HG03558 (cell line): Measurements from ENCODE around the gene THEMIS2.
"Not testable (repeated sequence)": the region's sequence is repeated elsewhere in the genome, so short reads cannot be mapped to it uniquely, and the experiment has no call there.

Source experiments
- ATAC-seq: cut with Tn5 transposase; IDR thresholded peaks from one replicate; pipeline ENCODE4 v1.9.1; 2021; ENCODE audit warnings: moderate number of reproducible peaks; ENCODE audit not compliant: unreplicated experiment; ENCODE audit errors: extremely low read depth

The THEMIS2 gene

DNA sequence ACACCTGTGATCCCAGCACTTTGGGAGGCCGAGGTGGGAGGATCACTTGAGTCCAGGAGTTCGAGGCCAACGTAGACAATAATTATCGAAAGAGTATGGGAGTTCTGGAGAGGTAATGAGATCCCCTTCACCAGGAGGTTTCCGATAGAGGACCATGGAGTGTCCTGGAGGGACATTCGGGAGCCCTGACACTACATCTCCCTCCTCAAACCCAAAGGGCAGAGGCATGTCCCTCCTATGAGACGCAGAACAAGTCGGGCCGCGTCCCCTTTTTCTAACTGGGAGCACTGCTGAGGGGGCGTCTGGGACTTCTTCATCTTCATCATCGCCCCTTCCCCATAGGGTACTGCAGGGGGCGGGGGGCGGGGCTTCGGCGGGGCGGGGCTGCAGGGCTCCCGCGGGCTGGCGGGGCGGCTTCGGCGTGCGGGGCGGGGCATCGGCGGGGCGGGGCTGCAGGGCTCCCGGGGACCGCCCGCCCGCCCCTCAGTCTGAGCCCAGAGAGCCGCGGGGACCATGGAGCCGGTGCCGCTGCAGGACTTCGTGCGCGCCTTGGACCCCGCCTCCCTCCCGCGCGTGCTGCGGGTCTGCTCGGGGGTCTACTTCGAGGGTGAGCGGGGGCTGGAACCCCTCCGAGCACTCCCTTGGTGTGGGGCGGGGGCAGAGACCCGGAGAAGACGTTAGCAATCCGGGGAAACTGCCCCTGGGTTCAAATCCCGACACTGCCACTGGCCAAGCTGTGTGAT, at the start of gene THEMIS2:
THEMIS2 (plus strand) TSS at position 486 of the 743 bp plus-strand sequence; CDS start at position 514, 28 bp downstream.
- no peak for ATAC-seq

DNA sequence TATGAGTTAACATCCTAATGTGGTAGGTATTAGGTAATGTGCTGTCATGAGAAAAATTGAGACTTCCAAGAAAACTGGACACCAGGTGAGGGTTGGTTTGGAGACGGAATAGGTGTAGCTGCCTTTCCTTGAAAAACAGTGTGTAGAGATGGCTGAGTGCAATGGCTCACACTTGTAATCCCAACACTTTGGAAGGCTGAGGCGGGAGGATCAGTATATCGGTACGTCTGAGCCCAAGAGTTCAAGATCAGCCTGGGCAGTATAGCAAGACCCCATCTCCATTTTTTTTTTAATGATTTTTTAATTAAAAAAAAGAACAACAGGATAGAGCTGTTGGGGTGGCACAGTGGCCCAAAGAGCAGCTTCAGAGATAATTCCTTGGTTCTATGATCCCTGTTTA, 48.6 kb upstream of the THEMIS2 start:
- no peak for ATAC-seq

DNA sequence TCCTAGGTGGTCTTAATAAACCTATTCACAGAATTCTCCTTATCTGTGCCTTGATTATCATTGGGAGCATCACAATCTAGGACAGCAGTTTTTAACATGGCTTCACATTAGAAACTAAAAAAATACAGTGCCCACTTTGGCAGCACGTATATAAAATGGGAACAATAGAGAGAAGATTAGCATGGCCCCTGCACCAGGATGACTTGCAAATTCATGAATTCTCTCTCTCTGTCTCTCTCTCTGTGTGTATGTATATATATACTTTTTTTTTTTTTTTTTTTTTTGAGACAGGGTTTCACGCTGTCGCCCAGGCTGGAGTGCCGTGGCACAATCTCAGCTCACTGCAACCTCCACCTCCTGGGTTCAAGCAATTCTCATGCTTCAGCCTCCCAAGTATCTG, 47.9 kb upstream of the THEMIS2 start:
- no peak for ATAC-seq

DNA sequence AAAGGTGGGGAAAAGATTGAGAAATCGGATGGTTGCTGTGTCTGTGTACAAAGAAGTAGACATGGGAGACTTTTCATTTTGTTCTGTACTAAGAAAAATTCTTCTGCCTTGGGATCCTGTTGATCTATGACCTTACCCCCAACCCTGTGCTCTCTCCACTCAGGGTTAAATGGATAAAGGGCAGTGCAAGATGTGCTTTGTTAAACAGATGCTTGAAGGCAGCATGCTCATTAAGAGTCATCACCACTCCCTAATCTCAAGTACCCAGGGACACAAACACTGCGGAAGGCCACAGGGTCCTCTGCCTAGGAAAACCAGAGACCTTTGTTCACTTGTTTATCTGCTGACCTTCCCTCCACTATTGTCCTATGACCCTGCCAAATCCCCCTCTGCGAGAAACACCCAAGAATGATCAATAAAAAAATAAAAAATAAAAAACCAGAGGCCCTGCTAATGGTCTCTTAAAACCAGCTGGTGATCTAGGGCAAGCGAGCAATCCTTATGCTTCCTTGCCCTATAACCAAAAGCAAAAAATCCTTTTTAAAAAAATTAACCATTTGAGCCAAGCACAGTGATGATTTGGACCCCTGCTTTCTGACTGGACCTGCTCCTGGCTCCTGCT, 42.9 kb upstream of the THEMIS2 start:
- not testable (repeated sequence) for ATAC-seq

DNA sequence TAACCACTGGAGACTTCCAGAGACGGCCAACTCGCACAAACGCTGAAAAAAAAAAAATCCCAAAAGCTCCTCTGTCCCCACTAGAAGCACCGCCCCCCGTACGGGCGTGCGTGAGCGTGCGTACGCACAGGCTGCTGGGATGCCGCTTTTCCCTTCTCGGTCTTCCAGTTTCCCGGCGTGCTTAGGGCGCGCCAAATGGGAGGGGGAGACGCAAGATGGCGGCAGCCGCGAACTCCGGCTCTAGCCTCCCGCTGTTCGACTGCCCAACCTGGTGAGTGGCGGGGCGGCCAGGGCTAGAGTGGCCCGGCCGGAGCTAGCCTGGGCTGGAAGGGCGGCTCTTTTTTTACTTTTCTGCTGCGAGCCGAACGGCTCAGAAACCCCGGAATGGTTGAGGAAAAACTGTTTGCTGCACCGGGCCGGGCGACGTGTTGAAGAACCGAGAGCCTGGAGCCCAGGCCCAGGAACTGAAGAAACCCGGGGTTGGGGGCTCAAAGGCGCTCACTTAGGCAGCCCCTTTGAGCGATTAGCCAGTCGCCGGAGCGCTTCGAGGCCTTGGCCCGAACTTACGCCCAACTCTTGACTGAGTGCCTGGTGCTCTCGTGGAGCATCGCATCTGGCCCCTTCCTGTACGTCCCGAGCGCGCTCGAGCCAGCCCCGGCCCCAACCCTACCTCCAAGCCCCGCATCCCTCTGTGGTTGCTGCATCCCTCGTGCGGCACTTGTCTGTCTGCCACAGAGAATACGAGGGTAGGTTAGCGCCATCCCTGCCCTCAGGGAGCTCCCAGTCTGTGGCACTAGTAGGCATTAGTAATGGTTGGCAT, 41.5 kb upstream of the THEMIS2 start, which contains the start of gene PPP1R8:
PPP1R8 (plus strand) TSS at position 162 of the 820 bp plus-strand sequence; CDS start at position 216, 54 bp downstream.
- peak; percentile 71 for ATAC-seq

DNA sequence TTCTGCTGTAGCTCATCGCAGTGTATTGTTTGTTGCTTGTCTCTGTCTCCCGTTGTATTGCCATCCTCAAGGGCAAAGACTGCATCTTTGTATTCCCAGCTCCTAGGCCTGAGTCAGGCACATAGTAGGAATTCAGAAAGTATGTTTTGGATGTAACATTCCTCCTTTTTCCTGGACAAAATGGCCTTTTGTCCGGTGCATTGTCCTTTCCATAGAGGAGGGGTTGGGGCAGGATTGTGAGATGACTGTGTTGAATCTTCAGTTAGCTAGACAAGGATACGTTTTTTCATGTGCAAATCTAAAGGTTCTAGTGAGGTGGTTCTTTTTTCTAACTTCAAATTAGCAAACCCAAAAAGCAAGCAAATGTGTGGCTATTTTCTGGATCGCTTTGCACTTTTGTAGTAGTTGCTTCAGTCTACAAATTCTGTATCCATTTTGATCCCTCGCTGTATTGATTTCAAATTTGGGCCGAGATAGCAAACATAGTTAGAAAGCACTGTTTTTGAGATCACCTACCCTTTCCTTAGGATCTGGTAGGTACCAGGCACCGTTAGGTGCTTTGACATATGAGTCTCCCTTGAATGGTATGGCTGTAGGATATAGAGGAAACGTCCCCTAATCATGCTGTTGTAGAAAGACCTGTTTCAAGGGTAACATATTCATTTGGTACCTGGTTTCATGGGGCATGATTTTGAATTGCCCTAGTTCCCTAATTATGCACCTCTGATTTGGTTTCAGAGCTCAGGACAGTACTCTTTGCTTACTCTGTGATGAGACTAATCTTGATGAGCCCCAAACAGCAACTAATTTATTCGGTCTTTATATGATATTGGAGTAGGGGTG, 40.6 kb upstream of the THEMIS2 start:
- ATAC-seq, result no peak

DNA sequence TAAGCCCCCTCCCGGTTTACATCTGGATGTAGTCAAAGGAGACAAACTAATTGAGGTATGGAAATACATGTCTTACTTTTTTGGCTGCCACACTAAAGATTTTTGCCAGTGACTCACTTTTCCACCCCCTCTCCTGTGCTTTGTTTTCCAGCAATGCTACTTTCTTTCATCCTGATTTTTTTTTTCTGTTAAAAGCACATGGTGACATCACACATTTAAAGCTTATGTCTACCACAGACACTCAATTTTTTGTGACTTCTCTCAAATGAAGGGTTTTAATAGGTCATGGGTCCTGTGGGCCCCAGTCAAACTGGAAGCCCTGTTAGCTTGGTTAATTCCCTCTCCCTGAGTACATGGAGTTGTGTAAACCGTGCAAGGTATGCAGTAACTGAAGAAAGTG, 39.6 kb upstream of the THEMIS2 start:
- no peak for ATAC-seq

DNA sequence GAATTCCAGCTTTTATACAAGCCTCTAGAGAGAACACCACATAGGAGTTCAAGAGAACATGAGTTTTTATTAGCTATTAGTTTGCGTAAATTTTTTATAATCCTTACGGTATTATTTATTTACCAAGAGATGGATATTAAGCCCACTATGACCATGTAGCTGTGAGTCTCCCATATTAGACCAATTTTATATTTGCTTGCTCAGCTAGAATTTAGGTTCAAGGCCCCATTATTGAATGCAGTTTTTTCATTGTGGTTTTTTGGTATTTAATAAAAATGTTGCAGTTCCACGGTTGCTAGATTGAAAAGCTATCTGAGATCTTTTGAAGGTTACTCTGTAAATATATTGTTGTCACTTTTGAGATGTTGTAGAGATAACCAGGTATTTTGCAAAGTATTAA, 38.9 kb upstream of the THEMIS2 start:
- ATAC-seq, result no peak

DNA sequence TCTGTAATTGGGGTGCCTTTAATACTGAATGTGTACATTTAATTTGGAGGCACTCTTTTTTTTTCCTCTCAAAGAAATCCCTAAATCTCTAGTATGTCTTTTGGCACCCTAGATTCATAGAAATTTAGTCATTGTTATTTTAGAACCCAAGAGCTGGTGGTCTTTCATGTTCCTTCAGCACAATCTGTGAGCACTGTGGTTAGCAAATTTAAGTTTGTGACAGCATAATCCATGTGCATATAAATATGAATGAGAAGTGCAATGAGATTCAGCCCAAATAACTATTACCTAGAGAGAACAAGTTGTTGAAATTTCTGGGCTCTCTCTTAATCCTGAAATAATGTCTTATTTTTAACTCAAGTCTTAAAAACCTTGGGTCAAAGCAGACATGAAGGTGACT, 37.3 kb upstream of the THEMIS2 start:
- ATAC-seq, result no peak

DNA sequence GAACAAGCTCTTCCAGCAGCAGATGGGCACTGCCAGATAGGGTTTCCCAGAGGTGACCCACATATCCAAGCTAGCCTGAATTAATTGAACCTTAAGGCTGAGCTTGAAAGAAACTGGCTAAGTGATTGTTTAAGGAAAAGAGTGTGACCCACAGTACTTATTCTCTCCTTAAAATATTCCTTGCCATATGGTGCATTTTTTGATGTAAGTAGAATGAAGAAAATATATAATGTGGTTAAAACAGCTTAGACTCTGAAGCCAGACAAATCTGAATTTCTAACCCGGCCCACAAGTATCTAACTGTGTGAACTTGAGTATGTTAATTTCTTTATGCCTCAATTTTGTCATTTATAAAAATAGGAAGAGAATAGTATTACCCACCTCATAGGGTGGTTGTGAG, 36.8 kb upstream of the THEMIS2 start:
- ATAC-seq, result no peak

DNA sequence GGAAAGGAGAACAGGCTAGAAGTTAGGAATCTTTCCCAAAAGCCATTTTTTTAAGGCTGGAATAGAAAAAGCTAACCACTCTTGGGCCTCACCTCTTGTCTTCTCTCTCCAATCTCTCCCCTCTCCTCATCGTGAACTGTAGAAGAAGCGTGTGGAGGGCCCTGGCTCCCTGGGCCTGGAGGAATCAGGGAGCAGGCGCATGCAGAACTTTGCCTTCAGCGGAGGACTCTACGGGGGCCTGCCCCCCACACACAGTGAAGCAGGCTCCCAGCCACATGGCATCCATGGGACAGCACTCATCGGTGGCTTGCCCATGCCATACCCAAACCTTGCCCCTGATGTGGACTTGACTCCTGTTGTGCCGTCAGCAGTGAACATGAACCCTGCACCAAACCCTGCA, 22.4 kb upstream of the THEMIS2 start:
- ATAC-seq, result no peak

DNA sequence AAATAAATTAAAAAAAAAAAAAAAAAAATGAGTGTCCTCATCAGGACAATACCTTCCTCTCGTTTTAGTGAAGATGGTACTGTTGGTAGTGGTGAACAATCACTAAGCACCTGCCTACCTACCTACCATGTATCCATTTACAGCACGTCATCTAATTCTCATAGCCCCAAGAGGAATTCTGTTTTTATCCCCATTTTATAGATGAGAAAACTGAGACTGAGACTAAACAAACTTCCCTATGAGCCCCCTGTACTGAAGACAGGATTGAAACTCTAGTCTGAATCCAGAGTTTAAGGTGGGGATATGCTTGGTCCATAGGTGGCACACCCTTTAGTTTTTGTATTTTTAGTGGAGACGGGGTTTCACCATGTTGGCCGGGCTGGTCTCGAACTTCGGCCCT, 17.3 kb upstream of the THEMIS2 start:
- ATAC-seq, result no peak

DNA sequence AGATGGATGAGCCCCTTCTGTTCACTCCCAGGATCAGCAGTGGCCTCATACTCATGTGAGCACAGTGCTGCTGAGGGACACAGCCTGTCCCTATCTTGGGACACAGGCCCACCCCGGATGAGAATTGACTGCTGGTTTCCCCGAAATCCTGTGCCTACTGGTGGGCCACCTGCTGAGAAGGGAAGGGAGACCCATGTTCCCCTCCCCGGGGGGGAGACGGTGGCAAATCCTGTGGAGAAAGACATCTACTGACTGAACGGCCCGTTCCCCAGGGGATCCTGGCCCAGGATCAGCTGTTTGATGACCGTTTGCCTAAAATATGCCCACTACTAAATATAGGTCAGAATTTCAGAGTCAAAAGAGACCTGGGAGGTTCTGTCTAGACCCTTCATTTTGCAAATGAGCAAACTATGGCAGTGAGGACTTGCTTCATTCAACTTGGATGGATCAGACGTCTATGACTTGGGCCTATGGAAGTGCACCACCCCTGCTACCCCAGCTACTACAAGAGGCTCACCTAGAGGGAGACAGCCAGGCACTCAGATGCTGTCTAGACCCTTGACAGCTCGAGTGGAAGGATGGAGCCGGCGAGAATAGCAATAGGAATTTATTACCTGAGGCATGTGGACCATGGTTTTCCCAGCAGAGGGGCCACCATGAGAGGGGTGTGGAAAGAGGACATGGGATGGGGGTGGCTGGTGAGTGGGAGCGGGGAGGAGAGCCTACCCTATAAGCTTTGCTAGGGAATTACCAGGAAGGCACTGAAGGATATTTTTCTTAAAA, 15.6 kb upstream of the THEMIS2 start:
- no peak for ATAC-seq

DNA sequence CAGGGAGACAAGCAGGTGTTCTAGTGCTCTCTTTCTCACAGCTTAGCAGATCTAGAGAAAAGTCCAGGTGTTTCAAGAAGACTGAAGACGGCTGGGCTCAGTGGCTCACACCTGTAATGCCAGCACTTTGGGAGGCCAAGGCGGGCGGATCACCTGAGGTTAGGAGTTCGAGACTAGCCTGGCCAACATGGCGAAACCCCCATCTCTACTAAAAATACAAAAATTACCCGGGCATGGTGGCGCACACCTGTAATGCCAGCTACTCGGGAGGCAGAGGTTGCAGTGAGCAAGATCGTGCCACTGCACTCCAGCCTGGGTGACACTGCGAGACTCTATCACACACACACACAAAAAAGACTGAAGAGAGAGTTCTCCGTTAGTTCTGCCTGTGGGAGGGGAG, 14.8 kb upstream of the THEMIS2 start:
- ATAC-seq, result not testable (repeated sequence)

DNA sequence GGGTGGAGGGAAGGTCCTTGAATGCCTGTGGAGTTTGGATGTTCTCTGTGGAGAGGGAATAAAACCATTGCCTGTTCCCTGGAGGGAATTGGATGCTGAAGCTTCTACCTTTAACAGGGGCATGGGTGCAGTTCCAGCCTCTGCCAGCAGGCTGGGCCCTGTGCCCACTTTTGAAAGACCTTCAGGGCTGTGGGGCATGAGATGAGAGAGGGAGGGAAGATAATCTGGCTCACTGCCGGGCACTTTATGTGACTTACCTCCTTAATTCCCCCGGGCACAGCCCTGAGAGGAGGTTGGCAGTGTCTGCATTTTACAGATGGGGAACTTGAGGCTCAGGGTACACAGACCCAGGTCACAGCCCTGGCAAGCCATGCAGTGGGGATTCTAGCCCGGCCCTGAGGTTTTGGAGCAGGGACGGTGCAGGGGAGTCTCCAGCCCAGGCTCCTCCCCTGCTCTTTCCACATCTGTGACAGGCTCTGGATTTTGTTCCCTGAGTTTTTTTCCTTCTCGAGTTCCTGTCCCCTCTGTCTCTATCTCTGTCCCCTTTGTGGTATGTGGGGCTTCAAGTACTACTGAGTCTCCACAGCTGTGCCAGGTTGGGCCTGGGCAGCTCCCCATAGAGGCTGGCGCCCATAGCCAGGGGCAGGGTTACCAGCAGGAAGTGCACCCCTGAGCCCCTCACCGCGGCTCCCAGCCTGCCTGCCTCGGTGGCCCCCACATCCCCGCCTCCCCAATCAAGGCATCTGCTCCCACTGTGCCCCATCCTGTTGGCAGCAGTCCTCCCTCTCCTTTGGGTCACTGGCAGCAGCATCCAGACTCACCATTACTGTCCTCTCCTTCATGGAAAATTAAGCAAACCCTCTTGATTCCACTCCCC, 14.0 kb upstream of the THEMIS2 start:
- no peak for ATAC-seq

DNA sequence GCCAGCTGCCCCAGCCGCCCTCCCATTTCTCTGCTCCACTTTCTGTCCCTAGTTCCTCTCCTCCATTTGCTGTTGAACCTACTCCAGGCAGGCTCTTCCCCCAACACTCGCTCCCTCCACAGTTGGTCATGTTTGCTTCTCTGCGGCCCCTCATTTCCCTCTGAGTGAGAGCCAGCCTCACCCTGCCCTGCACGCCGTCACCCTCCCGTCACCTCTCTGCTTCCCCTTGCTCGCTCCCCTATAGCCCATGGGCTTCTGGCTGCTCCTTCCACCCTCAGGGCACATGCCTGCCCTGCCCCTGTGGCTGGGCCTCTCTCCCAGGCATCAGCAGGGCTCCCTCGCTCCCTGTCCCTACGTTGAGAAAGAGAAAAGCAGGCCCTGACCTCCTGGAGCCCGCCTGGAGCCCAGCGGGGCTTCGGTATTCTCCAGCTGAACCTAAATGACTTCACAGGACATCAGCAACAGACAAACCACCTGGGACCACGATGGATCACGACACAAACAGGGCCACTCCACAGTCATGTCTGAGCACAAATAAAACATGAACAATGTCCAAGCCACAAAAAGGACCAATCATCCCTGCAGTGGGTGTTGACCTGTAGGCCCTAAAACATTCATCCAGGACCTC, 13.3 kb upstream of the THEMIS2 start:
- no peak for ATAC-seq

DNA sequence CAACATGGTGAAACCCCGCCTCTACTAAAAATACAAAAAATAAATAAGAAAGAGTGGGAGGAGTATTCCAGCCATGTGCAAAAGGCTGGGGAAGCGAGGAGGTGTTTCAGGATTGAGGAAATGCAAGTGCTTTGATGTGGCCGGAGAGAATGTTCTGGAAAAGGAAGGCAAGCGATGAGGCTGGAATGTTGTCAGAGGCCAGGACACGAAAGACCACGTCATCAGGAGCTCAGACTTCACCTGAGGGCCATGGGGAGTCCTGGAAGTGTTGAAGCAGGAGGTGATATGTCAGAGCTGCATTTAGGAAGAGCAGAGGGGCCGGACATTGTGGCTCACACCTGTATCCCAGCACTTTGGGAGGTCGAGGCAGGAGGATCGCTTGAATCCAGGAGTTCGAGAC, 10.9 kb upstream of the THEMIS2 start:
- ATAC-seq, result no peak

DNA sequence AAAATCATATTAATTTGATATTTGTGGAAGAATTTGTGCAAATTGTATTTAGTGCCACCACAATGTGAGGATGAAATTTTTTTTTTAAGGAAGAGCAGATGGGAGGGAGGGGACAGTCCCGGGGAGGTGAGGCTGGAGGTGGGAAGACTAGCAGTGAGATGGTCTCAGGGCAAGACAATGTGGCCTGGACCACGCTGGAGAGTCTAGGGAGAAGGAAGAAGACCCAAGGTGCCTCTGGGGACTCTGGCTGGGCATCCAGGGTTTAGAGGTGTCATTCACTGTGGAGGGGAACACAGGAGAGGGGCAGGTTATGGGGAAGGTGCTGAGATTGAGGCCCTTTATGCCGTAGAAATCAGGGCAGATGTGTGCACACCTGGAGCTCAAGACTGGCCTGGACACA, 10.3 kb upstream of the THEMIS2 start:
- no peak for ATAC-seq
